CD14-positive monocyte (primary cell): Measurements from ENCODE around the gene KLK15. TPM values are rescaled to one million over a fixed set of nuclear protein-coding genes. Genes with fewer than 3 reads are reported as not detected.

Source experiments
- DNase-seq, 3 donors: peaks; one replicate each; pipeline ENCODE4 v3.0.0-alpha.2; 2011 to 2022
- H2AFZ ChIP-seq: 2 replicates; pipeline ENCODE4 v1.6.0; 2012; ENCODE audit warnings: mild to moderate bottlenecking, low read depth, low read length, inconsistent platforms; ENCODE audit not compliant: insufficient read depth, poor library complexity, severe bottlenecking
- H3K27ac ChIP-seq, 2 donors: 1 replicate in 1 of 2; 2 replicates in 1 of 2; pipeline ENCODE4 v1.5.1; 2012 to 2013; ENCODE audit warnings: low read length in 2 of 2, control low read depth in 1 of 2, inconsistent platforms in 1 of 2, low read depth in 1 of 2, mild to moderate bottlenecking in 1 of 2
- H3K27me3 ChIP-seq, 2 donors: one replicate each; pipeline versions ENCODE4 v1.6.0 to v1.6.1; 2011 to 2013; ENCODE audit warnings: low read length in 2 of 2; ENCODE audit not compliant: control insufficient read depth in 2 of 2, insufficient read depth in 2 of 2
- H3K36me3 ChIP-seq, 2 donors: replicated peaks in 1 of 2; 1 replicate in 1 of 2; 2 replicates in 1 of 2; pipeline versions ENCODE4 v1.5.1 to v1.6.1; 2012 to 2013; ENCODE audit warnings: low read length in 2 of 2, control low read depth in 1 of 2, inconsistent platforms in 1 of 2, mild to moderate bottlenecking in 1 of 2; ENCODE audit not compliant: insufficient read depth in 2 of 2, control insufficient read depth in 1 of 2
- H3K4me1 ChIP-seq, 2 donors: 1 replicate in 1 of 2; 2 replicates in 1 of 2; pipeline versions ENCODE4 v1.5.1 to v1.6.1; 2012 to 2013; ENCODE audit warnings: low read length in 2 of 2, control low read depth in 1 of 2, inconsistent platforms in 1 of 2, mild to moderate bottlenecking in 1 of 2, moderate library complexity in 1 of 2; ENCODE audit not compliant: insufficient read depth in 2 of 2, control insufficient read depth in 1 of 2
- H3K4me2 ChIP-seq: replicated peaks from 2 replicates; pipeline ENCODE3; 2012; ENCODE audit warnings: low read length, moderate library complexity, mild to moderate bottlenecking; ENCODE audit not compliant: poor library complexity, severe bottlenecking; ENCODE audit errors: extremely low read depth
- H3K4me3 ChIP-seq, 3 experiments: fragments of 200-600 bp in 1 of 3; sonication (generic) in 1 of 3; replicated peaks in 1 of 3; 1 replicate in 2 of 3; 2 replicates in 1 of 3; pipeline ENCODE4 v1.5.1; 2011 to 2013; ENCODE audit warnings: low read length in 3 of 3, mild to moderate bottlenecking in 3 of 3, control low read depth in 2 of 3, low read depth in 2 of 3, inconsistent platforms in 1 of 3, moderate library complexity in 1 of 3
- H3K79me2 ChIP-seq: 2 replicates; pipeline ENCODE4 v1.6.0; 2012; ENCODE audit warnings: mild to moderate bottlenecking, control low read depth, inconsistent platforms, low read length, moderate library complexity; ENCODE audit not compliant: insufficient read depth
- H3K9ac ChIP-seq: 2 replicates; pipeline ENCODE4 v1.6.0; 2017; ENCODE audit warnings: low read length, mild to moderate bottlenecking; ENCODE audit not compliant: insufficient read depth, poor library complexity, severe bottlenecking
- H3K9me3 ChIP-seq, 2 donors: replicated peaks in 1 of 2; 1 replicate in 1 of 2; 2 replicates in 1 of 2; pipeline versions ENCODE4 v1.5.1 to v1.6.1; 2012 to 2013; ENCODE audit warnings: low read length in 2 of 2, control low read depth in 1 of 2; ENCODE audit not compliant: control insufficient read depth in 1 of 2, insufficient read depth in 1 of 2
- H4K20me1 ChIP-seq: 2 replicates; pipeline ENCODE4 v1.6.0; 2012; ENCODE audit warnings: mild to moderate bottlenecking, low read length, control low read depth, moderate library complexity; ENCODE audit not compliant: insufficient read depth
- H3K27ac Mint-ChIP-seq, 7 donors: one replicate each; pipeline ENCODE4 v1.8.0; 2020; ENCODE audit warnings: mild to moderate bottlenecking in 7 of 7, mixed read lengths in 7 of 7, moderate library complexity in 6 of 7, inconsistent platforms in 2 of 7
- H3K27me3 Mint-ChIP-seq, 3 donors: one replicate each; pipeline ENCODE4 v1.8.0; 2021 to 2022; ENCODE audit warnings: low read depth in 3 of 3, mild to moderate bottlenecking in 3 of 3, mixed read lengths in 3 of 3, moderate library complexity in 3 of 3, inconsistent platforms in 1 of 3
- H3K36me3 Mint-ChIP-seq, 2 donors: one replicate each; pipeline ENCODE4 v1.8.0; 2020; ENCODE audit warnings: mixed read lengths in 2 of 2, inconsistent platforms in 1 of 2, mild to moderate bottlenecking in 1 of 2
- H3K4me1 Mint-ChIP-seq: one replicate; pipeline ENCODE4 v1.8.0; 2020; ENCODE audit warnings: mild to moderate bottlenecking, mixed read lengths
- H3K4me3 Mint-ChIP-seq, 2 donors: one replicate each; pipeline ENCODE4 v1.8.0; 2020; ENCODE audit warnings: mild to moderate bottlenecking in 2 of 2, mixed read lengths in 2 of 2, moderate library complexity in 1 of 2
- H3K9me3 Mint-ChIP-seq, 7 donors: one replicate each; pipeline ENCODE4 v1.8.0; 2020 to 2022; ENCODE audit warnings: mixed read lengths in 7 of 7, mild to moderate bottlenecking in 6 of 7, moderate library complexity in 6 of 7, inconsistent platforms in 2 of 7
- CTCF ChIP-seq: fragments of 200-600 bp; IDR thresholded peaks from one replicate; pipeline ENCODE4 v1.8.0; 2022; ENCODE audit warnings: antibody characterized with exemption, mild to moderate bottlenecking
- WGBS: methylation state at CpG from one replicate; pipeline ENCODE4 v1.1.5; 2013; ENCODE audit warnings: missing lambda C conversion rate; ENCODE audit not compliant: insufficient coverage; 5-methylcytosine and 5-hydroxymethylcytosine counted together
- intact Hi-C, 2 donors: fragments of 100-400 bp; cut with micrococcal nuclease; formaldehyde crosslinking; loops; one replicate each; pipeline versions ENCODE4 v1.15.0 to v1.15.1; 2023
- polyA plus RNA-seq, 3 donors: library from polyadenylated mRNA; depleted of rRNA in 1 of 3; unstranded in 2 of 3; stranded (reverse) in 1 of 3; fragments of 300-500 nt in 2 of 3; fragments of >200 nt in 1 of 3; fragmentation: Illumina TruSeq in 2 of 3; gene quantifications; 1 replicate in 2 of 3; 2 replicates in 1 of 3; pipeline ENCODE4 v1.2.3, GENCODE V29; 2012 to 2021

Gene KLK15
- polyA plus RNA-seq, 3 donors: not detected

- H3K4me2 ChIP-seq: no peak overlapping the region
- H3K4me1 ChIP-seq: peaks cover 2% of the 10 kb centered on the region in 2 donors
- no peak for TF ChIP-seq CTCF
- H3K27ac ChIP-seq: no peak overlapping the region
- Mint-ChIP-seq H3K4me1 (peaks cover 3% of the 10 kb centered on the region), H3K4me3 (no peak overlapping the region), H3K36me3 (no peaks in the 10 kb centered on the region), H3K27me3 (peaks cover 28 to 48% (median 34%) of the 10 kb centered on the region in 3 donors), H3K27ac (no peak overlapping the region), H3K9me3 (peaks cover 0 to 7% (median 2%) of the 10 kb centered on the region in 7 donors)
- WGBS: 63% methylated on average over 10 of the region's 17 CpGs
- no peaks in the 10 kb centered on the region for H4K20me1 ChIP-seq
- intact Hi-C loops: no loop called here
- H3K27me3 ChIP-seq: peaks cover 9 to 16% of the 10 kb centered on the region in 2 donors
- H3K36me3 ChIP-seq: no peaks in the 10 kb centered on the region
- H3K79me2 ChIP-seq: no peaks in the 10 kb centered on the region
- no peak for DNase-seq
- no peak overlapping the region for H3K9ac ChIP-seq
- H2AFZ ChIP-seq: no peak overlapping the region
- H3K4me3 ChIP-seq: no peak overlapping the region
- H3K9me3 ChIP-seq: no peaks in the 10 kb centered on the region
These were observed 2.9 kb downstream of the KLK15 start for GRCh38 chr19:50830266-50831025.

- Histone ChIP-seq H3K79me2 (no peaks in the 10 kb centered on the region), H3K36me3 (no peaks in the 10 kb centered on the region), H3K4me2 (no peak overlapping the region), H3K4me1 (no peaks in the 10 kb centered on the region), H2AFZ (no peak overlapping the region), H3K27me3 (peaks cover 2 to 10% of the 10 kb centered on the region in 2 donors), H3K27ac (no peak overlapping the region), H3K9ac (no peak overlapping the region), H3K4me3 (no peak overlapping the region), H4K20me1 (no peaks in the 10 kb centered on the region), H3K9me3 (no peaks in the 10 kb centered on the region)
- peaks cover 22 to 43% (median 29%) of the 10 kb centered on the region in 3 donors for H3K27me3 Mint-ChIP-seq
- DNase-seq: no peak
- no peaks in the 10 kb centered on the region for H3K36me3 Mint-ChIP-seq
- no peak for TF ChIP-seq CTCF
- no peak overlapping the region for H3K27ac Mint-ChIP-seq
- peaks cover 0 to 7% (median 2%) of the 10 kb centered on the region in 7 donors for H3K9me3 Mint-ChIP-seq
- no peak overlapping the region for H3K4me3 Mint-ChIP-seq
- no peaks in the 10 kb centered on the region for H3K4me1 Mint-ChIP-seq
- intact Hi-C loops: no loop called here
- WGBS: 72% methylated on average over 3 of the region's 5 CpGs
These were observed 3.6 kb downstream of the KLK15 start for GRCh38 chr19:50829801-50830200.
